GM12878 (cell line): ENCODE measurements around the gene OR1F1. TPM values are rescaled to one million over a fixed set of nuclear protein-coding genes. Genes with fewer than 3 reads are reported as not detected.

Experiments used
- ATF7 ChIP-seq: fragments of 450-650 bp; IDR thresholded peaks from 2 replicates; pipeline ENCODE4 v1.6.1; 2016; ENCODE audit warnings: low read depth, mild to moderate bottlenecking
- CBFB ChIP-seq: IDR thresholded peaks from 2 replicates; pipeline ENCODE4 v1.6.1; 2016; ENCODE audit warnings: antibody characterized with exemption, low read depth
- CHD1 ChIP-seq: IDR thresholded peaks from 2 replicates; pipeline ENCODE4 v1.6.1; 2012; ENCODE audit warnings: low read depth, low read length, improper control_type of control experiment
- CREB1 ChIP-seq: IDR thresholded peaks from 2 replicates; pipeline ENCODE4 v1.6.1; 2012; ENCODE audit warnings: low read depth, mild to moderate bottlenecking, inconsistent platforms
- EZH2 ChIP-seq: IDR thresholded peaks from 2 replicates; pipeline ENCODE4 v1.6.1; 2012; ENCODE audit warnings: low read depth, mild to moderate bottlenecking, control low read depth, inconsistent platforms, low read length, borderline replicate concordance; ENCODE audit not compliant: control insufficient read depth
- IKZF1 ChIP-seq: fragments of 450-650 bp; conservative IDR thresholded peaks from 2 replicates; pipeline ENCODE4 v1.6.1; 2017; ENCODE audit warnings: antibody characterized with exemption, mild to moderate bottlenecking
- MYC ChIP-seq: IDR thresholded peaks from 2 replicates; pipeline ENCODE4 v1.6.1; 2011; ENCODE audit warnings: mild to moderate bottlenecking, low read length, moderate library complexity, inconsistent platforms; ENCODE audit not compliant: insufficient read depth, insufficient replicate concordance, insufficient read length, severe bottlenecking
- RB1 ChIP-seq: fragments of 450-650 bp; formaldehyde crosslinking; IDR thresholded peaks from 2 replicates; pipeline ENCODE4 v1.6.1; 2017; ENCODE audit warnings: mild to moderate bottlenecking, borderline replicate concordance
- RUNX3 ChIP-seq: IDR thresholded peaks from 2 replicates; pipeline ENCODE4 v1.6.1; 2012; ENCODE audit warnings: low read length, inconsistent platforms
- SMAD1 ChIP-seq: fragments of 450-650 bp; IDR thresholded peaks from 2 replicates; pipeline ENCODE4 v1.6.1; 2018; ENCODE audit warnings: mild to moderate bottlenecking, low read depth; ENCODE audit not compliant: partially characterized antibody
- TARDBP ChIP-seq: IDR thresholded peaks from 2 replicates; pipeline ENCODE4 v1.6.1; 2016; ENCODE audit warnings: borderline replicate concordance
- polyA plus RNA-seq, 11 experiments: library from polyadenylated mRNA; depleted of rRNA in 4 of 11; unstranded in 6 of 11; stranded (reverse) in 5 of 11; fragments of >200 nt; fragmentation: Nextera tagmentation in 4 of 11; fragmentation: Illumina TruSeq in 1 of 11; extraction: Ambion mirVana in 4 of 11; extraction: Trizol in 1 of 11; gene quantifications; 1 replicate in 1 of 11; 2 replicates in 10 of 11; pipeline versions ENCODE4 v1.2.1 to v1.2.3, GENCODE V29; 2011 to 2016; ENCODE audit warnings: inconsistent platforms in 2 of 11, missing spikeins in 2 of 11, low read depth in 1 of 11
- total RNA-seq, 4 experiments: library from RNA; depleted of rRNA in 3 of 4; stranded (reverse); fragments of >200 nt in 3 of 4; fragmentation: Illumina TruSeq in 1 of 4; extraction: Trizol in 1 of 4; gene quantifications; 2 replicates each; pipeline versions ENCODE4 v1.2.1 to v1.2.3, GENCODE V29; 2013 to 2021
- TF ChIP-seq, protein P1 (sequence below): IDR thresholded peaks from 2 replicates; pipeline ENCODE4 v1.6.1; 2012; ENCODE audit warnings: improper control_type of control experiment, low read depth, low read length; ENCODE audit not compliant: insufficient replicate concordance
- TF ChIP-seq, protein P2 (sequence below): IDR thresholded peaks from 2 replicates; pipeline ENCODE4 v1.6.1; 2012; ENCODE audit warnings: low read depth, low read length, improper control_type of control experiment
- TF ChIP-seq, protein P3 (sequence below): IDR thresholded peaks from 2 replicates; pipeline ENCODE4 v1.6.1; 2012; ENCODE audit warnings: mild to moderate bottlenecking, low read depth, low read length
- TF ChIP-seq, protein P4 (sequence below): fragments of 450-650 bp; IDR thresholded peaks from 2 replicates; pipeline ENCODE4 v1.6.1; 2017; ENCODE audit warnings: borderline replicate concordance
- TF ChIP-seq, protein P5 (sequence below): IDR thresholded peaks from 2 replicates; pipeline ENCODE4 v1.6.1; 2011; ENCODE audit warnings: borderline replicate concordance, low read depth, mild to moderate bottlenecking, moderate library complexity, low read length; ENCODE audit not compliant: insufficient read depth, poor library complexity, severe bottlenecking

The OR1F1 gene
- total and polyA plus RNA-seq, 10 of the 15 experiments (the other 5 are each of a cell fraction or from before 2014, with no cell fraction given) = 0.10 to 0.14 (median 0.12) TPM; not detected in 7

DNA sequence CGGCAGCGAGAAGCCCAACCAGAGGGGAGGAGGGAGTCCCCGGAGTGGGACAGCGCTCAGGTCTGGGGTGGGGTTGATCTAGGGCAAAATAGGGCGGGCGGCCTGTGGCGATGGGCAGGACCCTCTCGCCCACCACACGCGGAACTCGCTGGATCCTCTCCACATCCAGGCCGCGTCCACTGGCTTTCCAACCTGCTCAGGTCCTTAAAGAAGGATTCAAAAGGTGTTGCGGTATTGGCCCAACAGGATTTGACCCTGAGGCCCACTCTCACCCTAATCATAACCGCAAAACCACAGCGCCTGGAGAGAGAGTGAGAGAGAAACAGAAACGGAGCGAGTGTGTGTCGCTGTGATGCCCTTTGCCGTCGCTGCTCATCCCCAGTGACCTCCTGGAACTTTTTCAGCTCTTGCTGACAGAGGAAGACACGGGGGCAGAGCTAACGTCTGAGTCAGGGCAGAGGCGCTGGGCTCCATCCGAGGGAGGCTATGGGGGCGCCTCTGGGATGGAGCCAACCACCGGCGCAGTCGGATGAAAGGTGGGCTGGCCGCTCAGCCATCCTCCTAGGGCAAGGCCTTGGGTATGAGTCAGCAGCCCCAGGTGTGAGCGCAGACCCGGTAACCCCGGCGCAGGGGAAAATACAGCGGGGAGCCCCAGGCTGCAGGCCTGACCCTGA is 16.7 kb upstream of the OR1F1 start (continued):
- TF ChIP-seq, protein P1, sequence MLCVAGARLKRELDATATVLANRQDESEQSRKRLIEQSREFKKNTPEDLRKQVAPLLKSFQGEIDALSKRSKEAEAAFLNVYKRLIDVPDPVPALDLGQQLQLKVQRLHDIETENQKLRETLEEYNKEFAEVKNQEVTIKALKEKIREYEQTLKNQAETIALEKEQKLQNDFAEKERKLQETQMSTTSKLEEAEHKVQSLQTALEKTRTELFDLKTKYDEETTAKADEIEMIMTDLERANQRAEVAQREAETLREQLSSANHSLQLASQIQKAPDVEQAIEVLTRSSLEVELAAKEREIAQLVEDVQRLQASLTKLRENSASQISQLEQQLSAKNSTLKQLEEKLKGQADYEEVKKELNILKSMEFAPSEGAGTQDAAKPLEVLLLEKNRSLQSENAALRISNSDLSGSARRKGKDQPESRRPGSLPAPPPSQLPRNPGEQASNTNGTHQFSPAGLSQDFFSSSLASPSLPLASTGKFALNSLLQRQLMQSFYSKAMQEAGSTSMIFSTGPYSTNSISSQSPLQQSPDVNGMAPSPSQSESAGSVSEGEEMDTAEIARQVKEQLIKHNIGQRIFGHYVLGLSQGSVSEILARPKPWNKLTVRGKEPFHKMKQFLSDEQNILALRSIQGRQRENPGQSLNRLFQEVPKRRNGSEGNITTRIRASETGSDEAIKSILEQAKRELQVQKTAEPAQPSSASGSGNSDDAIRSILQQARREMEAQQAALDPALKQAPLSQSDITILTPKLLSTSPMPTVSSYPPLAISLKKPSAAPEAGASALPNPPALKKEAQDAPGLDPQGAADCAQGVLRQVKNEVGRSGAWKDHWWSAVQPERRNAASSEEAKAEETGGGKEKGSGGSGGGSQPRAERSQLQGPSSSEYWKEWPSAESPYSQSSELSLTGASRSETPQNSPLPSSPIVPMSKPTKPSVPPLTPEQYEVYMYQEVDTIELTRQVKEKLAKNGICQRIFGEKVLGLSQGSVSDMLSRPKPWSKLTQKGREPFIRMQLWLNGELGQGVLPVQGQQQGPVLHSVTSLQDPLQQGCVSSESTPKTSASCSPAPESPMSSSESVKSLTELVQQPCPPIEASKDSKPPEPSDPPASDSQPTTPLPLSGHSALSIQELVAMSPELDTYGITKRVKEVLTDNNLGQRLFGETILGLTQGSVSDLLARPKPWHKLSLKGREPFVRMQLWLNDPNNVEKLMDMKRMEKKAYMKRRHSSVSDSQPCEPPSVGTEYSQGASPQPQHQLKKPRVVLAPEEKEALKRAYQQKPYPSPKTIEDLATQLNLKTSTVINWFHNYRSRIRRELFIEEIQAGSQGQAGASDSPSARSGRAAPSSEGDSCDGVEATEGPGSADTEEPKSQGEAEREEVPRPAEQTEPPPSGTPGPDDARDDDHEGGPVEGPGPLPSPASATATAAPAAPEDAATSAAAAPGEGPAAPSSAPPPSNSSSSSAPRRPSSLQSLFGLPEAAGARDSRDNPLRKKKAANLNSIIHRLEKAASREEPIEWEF = no peak
- no peak for TF ChIP-seq CHD1
- no peak for TF ChIP-seq ATF7
- TF ChIP-seq SMAD1 = no peak
- no peak for TF ChIP-seq MYC
- peak; percentile 76; the same call in 1 of the 2 replicates for TF ChIP-seq CBFB
- no peak for TF ChIP-seq CREB1
- peak; percentile 32; the same call in 1 of the 2 replicates for TF ChIP-seq IKZF1
- TF ChIP-seq EZH2 = no peak
- no peak for TF ChIP-seq RB1
- TF ChIP-seq, protein P2, sequence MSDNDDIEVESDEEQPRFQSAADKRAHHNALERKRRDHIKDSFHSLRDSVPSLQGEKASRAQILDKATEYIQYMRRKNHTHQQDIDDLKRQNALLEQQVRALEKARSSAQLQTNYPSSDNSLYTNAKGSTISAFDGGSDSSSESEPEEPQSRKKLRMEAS = no peak
- TF ChIP-seq, protein P3, sequence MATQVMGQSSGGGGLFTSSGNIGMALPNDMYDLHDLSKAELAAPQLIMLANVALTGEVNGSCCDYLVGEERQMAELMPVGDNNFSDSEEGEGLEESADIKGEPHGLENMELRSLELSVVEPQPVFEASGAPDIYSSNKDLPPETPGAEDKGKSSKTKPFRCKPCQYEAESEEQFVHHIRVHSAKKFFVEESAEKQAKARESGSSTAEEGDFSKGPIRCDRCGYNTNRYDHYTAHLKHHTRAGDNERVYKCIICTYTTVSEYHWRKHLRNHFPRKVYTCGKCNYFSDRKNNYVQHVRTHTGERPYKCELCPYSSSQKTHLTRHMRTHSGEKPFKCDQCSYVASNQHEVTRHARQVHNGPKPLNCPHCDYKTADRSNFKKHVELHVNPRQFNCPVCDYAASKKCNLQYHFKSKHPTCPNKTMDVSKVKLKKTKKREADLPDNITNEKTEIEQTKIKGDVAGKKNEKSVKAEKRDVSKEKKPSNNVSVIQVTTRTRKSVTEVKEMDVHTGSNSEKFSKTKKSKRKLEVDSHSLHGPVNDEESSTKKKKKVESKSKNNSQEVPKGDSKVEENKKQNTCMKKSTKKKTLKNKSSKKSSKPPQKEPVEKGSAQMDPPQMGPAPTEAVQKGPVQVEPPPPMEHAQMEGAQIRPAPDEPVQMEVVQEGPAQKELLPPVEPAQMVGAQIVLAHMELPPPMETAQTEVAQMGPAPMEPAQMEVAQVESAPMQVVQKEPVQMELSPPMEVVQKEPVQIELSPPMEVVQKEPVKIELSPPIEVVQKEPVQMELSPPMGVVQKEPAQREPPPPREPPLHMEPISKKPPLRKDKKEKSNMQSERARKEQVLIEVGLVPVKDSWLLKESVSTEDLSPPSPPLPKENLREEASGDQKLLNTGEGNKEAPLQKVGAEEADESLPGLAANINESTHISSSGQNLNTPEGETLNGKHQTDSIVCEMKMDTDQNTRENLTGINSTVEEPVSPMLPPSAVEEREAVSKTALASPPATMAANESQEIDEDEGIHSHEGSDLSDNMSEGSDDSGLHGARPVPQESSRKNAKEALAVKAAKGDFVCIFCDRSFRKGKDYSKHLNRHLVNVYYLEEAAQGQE = no peak
- TF ChIP-seq, protein P4, sequence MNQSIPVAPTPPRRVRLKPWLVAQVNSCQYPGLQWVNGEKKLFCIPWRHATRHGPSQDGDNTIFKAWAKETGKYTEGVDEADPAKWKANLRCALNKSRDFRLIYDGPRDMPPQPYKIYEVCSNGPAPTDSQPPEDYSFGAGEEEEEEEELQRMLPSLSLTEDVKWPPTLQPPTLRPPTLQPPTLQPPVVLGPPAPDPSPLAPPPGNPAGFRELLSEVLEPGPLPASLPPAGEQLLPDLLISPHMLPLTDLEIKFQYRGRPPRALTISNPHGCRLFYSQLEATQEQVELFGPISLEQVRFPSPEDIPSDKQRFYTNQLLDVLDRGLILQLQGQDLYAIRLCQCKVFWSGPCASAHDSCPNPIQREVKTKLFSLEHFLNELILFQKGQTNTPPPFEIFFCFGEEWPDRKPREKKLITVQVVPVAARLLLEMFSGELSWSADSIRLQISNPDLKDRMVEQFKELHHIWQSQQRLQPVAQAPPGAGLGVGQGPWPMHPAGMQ = no peak
- TF ChIP-seq, protein P5, sequence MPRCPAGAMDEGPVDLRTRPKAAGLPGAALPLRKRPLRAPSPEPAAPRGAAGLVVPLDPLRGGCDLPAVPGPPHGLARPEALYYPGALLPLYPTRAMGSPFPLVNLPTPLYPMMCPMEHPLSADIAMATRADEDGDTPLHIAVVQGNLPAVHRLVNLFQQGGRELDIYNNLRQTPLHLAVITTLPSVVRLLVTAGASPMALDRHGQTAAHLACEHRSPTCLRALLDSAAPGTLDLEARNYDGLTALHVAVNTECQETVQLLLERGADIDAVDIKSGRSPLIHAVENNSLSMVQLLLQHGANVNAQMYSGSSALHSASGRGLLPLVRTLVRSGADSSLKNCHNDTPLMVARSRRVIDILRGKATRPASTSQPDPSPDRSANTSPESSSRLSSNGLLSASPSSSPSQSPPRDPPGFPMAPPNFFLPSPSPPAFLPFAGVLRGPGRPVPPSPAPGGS = no peak
- peak; percentile 92 for TF ChIP-seq RUNX3
- no peak for TF ChIP-seq TARDBP
